Thoracic aorta (tissue), 2 donors: ENCODE measurements around the gene PRRC2B. TPM values are rescaled to one million over a fixed set of nuclear protein-coding genes. Genes with fewer than 3 reads are reported as not detected.
A peak's percentile ranks its signal among the peaks of the same experiment; 100 is the strongest.

Source experiments
- ATAC-seq: fragments of 150-250 bp; one replicate; pipeline ENCODE4 v1.8.0; 2017; ENCODE audit warnings: low read depth; ENCODE audit not compliant: insufficient number of reproducible peaks, low FRiP score
- DNase-seq: peaks from one replicate; pipeline ENCODE4 v3.0.0-alpha.2; 2020; ENCODE audit warnings: low spot score
- H3K27ac ChIP-seq, 2 donors: fragments of 200-600 bp; sonication (generic); 1 replicate in 1 of 2; 2 replicates in 1 of 2; pipeline ENCODE4 v1.5.1; 2016; ENCODE audit warnings: mild to moderate bottlenecking in 2 of 2, moderate library complexity in 2 of 2
- H3K27me3 ChIP-seq: fragments of 200-600 bp; sonication (generic); replicated peaks from 2 replicates; pipeline ENCODE4 v1.6.0; 2016; ENCODE audit warnings: mild to moderate bottlenecking; ENCODE audit not compliant: insufficient read depth
- H3K36me3 ChIP-seq: fragments of 200-600 bp; sonication (generic); one replicate; pipeline ENCODE4 v1.5.1; 2016
- H3K4me1 ChIP-seq, 2 donors: fragments of 200-600 bp; sonication (generic); 1 replicate in 1 of 2; 2 replicates in 1 of 2; pipeline versions ENCODE4 v1.5.1 to v1.6.0; 2016; ENCODE audit warnings: low read depth in 2 of 2, mild to moderate bottlenecking in 1 of 2; ENCODE audit not compliant: control insufficient read depth in 1 of 2
- H3K4me3 ChIP-seq: fragments of 200-600 bp; sonication (generic); 2 replicates; pipeline ENCODE4 v1.5.1; 2016; ENCODE audit warnings: mild to moderate bottlenecking
- H3K9me3 ChIP-seq: fragments of 200-600 bp; sonication (generic); 2 replicates; pipeline ENCODE4 v1.5.1; 2016
- total RNA-seq, 2 donors: library from RNA; depleted of rRNA; stranded (reverse); fragments of >200 nt; gene quantifications; one replicate each; pipeline versions ENCODE4 v1.1.0 to v1.2.3, GENCODE V29; 2016
- TF ChIP-seq, protein P1 (sequence below): fragments of 200-600 bp; sonication (generic); IDR thresholded peaks from one replicate; pipeline ENCODE4 v1.5.1; 2019; ENCODE audit warnings: antibody characterized with exemption

PRRC2B gene
- total RNA-seq, 2 donors from 2014 or later = 162 to 198 TPM

DNA sequence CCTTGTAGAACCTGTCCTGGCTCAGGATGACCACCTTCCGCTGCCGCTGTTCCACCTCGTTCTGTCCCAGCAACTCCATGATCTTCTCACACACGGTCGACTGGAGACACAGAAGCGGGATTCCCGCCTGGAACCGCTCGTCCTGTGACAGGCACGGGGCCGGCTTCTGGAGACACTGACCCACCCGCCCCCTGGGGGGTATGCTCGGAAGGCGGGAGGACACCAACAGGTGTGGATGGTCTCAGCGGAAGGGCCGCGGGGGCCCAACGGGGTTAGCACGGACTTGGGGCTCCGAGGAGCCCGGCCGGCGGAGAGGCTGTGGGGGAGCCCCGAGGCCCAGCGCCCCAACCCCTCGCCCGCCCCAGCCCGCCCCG lies 136.6 kb downstream of the PRRC2B start:
- no peaks in the 10 kb centered on the region for H3K27me3 ChIP-seq
- TF ChIP-seq, protein P1, sequence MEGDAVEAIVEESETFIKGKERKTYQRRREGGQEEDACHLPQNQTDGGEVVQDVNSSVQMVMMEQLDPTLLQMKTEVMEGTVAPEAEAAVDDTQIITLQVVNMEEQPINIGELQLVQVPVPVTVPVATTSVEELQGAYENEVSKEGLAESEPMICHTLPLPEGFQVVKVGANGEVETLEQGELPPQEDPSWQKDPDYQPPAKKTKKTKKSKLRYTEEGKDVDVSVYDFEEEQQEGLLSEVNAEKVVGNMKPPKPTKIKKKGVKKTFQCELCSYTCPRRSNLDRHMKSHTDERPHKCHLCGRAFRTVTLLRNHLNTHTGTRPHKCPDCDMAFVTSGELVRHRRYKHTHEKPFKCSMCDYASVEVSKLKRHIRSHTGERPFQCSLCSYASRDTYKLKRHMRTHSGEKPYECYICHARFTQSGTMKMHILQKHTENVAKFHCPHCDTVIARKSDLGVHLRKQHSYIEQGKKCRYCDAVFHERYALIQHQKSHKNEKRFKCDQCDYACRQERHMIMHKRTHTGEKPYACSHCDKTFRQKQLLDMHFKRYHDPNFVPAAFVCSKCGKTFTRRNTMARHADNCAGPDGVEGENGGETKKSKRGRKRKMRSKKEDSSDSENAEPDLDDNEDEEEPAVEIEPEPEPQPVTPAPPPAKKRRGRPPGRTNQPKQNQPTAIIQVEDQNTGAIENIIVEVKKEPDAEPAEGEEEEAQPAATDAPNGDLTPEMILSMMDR = no peak

DNA sequence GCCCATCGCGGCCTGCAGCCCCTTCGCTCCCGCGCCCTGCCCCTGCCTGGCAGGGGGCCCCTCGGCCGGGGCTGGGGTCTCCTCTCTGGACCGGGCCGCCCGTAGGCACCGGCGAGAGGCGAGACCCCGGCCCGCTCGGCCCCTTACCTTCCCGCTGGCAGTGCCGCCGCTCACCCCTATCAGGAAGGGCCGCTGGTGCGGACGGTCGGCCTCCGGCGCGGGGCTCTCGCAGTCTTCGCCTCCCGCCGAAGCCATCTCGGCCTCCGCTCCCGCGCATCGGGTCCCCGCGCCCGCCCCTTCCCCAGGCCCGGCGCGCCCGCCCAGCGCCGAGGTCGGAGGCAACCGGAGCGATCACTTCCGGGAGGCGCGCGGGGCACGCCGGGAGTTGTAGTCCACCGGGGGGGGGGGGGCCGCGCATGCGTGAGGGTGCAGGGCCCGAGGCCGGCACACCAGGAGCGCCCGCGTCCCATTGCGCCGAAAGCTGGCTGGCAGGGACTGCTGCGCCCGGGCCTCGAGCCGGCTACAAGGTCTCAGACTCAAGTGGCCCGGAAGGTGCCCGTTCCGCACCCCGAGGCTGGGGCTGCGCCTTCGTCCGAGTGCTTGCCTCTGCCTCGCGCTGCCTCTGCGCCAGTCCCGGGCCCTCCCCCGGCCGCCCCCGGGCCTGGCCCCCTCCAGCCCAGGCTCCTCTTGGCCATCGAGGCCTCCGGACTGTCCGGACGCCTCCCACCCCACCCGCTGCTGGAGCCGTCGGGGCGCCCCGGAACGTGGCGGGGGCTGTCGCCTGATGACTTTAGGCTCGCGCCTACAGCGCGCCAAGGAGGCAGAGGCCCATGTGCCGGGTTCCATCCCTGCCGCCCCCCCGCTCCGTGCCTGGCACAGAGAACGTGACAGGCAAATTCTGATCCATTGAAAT lies 137.3 kb downstream of the PRRC2B start, which contains the start of gene UCK1:
Gene UCK1, minus strand, starts transcription at position 344 of the 913 bp plus-strand sequence. Its CDS starts 89 bp downstream, at position 255.
- peaks cover 11% of the 10 kb centered on the region in 2 donors for H3K4me1 ChIP-seq
- TF ChIP-seq, protein P1 = no peak
- peak; percentile 18 for DNase-seq

More for the DNA sequence above, 136.6 kb downstream of the PRRC2B start:
- H3K36me3 ChIP-seq = peaks cover 34% of the 10 kb centered on the region
- ATAC-seq (no peak), DNase-seq (no peak)
- H3K27ac ChIP-seq = peak overlapping the region; percentile 56 to 60
- H3K9me3 ChIP-seq = no peaks in the 10 kb centered on the region
- H3K4me1 ChIP-seq = peaks cover 11% of the 10 kb centered on the region in 2 donors
- peak overlapping the region; percentile 99 for H3K4me3 ChIP-seq

DNA sequence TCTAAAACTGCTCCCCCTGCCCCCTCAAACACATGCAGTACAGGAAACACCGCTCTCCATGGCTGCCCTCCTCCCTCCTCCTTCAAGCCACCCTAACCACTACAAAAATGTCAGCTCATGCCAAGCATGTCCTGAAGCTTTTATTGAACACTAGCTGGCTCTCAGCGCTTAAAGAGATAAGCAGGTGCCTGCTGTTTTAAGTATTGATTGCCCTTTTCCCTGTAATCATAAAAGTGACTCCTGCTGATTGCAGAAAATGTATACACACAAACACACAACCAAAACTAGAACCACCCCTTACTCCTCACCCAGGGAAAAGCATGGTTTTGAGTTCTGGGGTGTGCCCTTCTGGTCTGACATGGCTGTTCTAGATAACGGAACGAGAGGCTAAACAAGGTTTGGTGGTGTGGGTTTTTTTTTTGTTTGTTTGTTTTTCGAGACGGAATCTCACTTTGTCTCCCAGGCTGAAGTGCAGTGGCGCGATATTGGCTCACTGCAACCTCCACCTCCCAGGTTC lies 140.9 kb downstream of the PRRC2B start:
- DNase-seq = no peak
- Histone ChIP-seq H3K4me1 (peaks cover 8 to 9% of the 10 kb centered on the region in 2 donors), H3K4me3 (no peak overlapping the region), H3K27me3 (no peaks in the 10 kb centered on the region), H3K9me3 (no peaks in the 10 kb centered on the region), H3K36me3 (no peaks in the 10 kb centered on the region), H3K27ac (no peak overlapping the region)
- TF ChIP-seq, protein P1 = no peak
- no peak for ATAC-seq

More for the DNA sequence above, 137.3 kb downstream of the PRRC2B start, which contains the start of gene UCK1:
- Histone ChIP-seq H3K9me3 (no peaks in the 10 kb centered on the region), H3K27ac (peak within 1 kb of the TSS; percentile 56 to 60), H3K36me3 (peaks cover 27% of the 10 kb centered on the region), H3K27me3 (no peaks in the 10 kb centered on the region), H3K4me3 (peak within 1 kb of the TSS; percentile 99)
- peak; percentile 77 for ATAC-seq

DNA sequence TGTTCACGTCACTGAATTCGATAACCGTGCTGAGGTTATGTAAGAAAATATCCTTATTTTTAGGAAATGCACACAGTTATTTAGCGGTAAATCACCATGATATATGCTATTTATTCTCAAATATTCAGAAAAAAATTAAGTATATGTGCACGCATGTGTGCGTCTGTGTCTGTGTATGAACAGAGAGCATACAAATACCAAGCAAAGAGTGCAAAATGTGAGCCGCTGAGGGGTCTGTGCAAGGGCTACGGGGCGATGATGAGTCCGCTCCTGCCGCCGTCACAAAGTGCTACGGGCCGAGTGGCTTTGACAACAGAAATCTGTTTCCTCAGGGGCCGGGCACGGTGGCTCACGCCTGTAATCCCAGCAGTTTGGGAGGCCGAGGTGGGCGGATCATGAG lies 144.1 kb downstream of the PRRC2B start:
- TF ChIP-seq, protein P1 = no peak
- Histone ChIP-seq H3K36me3 (no peaks in the 10 kb centered on the region), H3K4me3 (no peak overlapping the region), H3K27ac (no peak overlapping the region), H3K9me3 (peaks cover 8% of the 10 kb centered on the region), H3K27me3 (no peaks in the 10 kb centered on the region), H3K4me1 (no peaks in the 10 kb centered on the region)
- DNase-seq = no peak
- no peak for ATAC-seq

DNA sequence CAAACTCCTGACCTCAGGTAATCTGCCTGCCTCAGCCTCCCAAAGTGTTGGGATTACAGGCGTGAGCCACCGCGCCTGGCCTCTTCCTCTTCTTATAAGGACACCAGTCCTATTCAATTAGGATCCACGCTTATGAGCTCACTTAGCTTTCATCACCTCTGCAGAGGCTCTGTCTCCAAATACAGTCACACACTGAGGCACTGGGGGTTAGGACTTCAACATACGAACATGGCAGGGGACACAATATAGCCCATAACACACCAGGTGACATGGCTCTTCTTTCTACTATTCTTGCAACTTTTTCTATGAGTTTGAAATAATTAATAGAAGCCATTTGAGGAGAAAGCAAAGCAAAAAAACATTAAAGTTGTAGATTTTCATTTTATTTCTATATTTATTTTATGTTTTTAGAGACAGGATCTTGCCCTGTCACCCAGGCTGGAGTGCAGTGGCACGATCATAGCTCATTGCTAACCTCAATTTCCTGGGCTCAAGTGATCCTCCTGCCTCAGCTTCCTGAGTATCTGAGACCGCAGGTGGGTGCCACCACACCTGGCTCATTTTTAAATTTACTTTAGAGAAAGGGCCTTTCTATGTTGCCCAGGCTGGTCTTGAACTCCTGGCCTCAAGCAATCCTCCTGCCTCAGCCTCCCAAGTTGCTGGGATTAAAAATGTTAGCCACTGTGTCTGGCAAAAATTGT lies 145.5 kb downstream of the PRRC2B start:
- no peak for ATAC-seq
- Histone ChIP-seq H3K4me3 (no peak overlapping the region), H3K4me1 (no peaks in the 10 kb centered on the region), H3K36me3 (no peaks in the 10 kb centered on the region), H3K27me3 (no peaks in the 10 kb centered on the region), H3K9me3 (peaks cover 21% of the 10 kb centered on the region), H3K27ac (no peak overlapping the region)
- no peak for DNase-seq
- TF ChIP-seq, protein P1 = no peak
